Hepatocyte (in vitro differentiated cells): ENCODE data around the gene ISX. TPM values are rescaled to one million over a fixed set of nuclear protein-coding genes. Genes with fewer than 3 reads are reported as not detected.

Experiments used
- DNase-seq: peaks from one replicate; pipeline ENCODE4 v3.0.0-alpha.2; 2016; ENCODE audit warnings: low spot score
- H2AFZ ChIP-seq: fragments of 200-600 bp; sonication (generic); 2 replicates; pipeline ENCODE4 v1.6.0; 2016; ENCODE audit warnings: antibody characterized with exemption, mild to moderate bottlenecking
- H3K27ac ChIP-seq: fragments of 200-600 bp; sonication (generic); 2 replicates; pipeline ENCODE4 v1.5.1; 2016; ENCODE audit warnings: mild to moderate bottlenecking
- H3K27me3 ChIP-seq: fragments of 200-600 bp; sonication (generic); 2 replicates; pipeline ENCODE4 v1.6.1; 2016
- H3K36me3 ChIP-seq: fragments of 200-600 bp; sonication (generic); replicated peaks from 2 replicates; pipeline ENCODE4 v1.5.1; 2016; ENCODE audit warnings: low read depth; ENCODE audit not compliant: insufficient read depth
- H3K4me1 ChIP-seq: fragments of 200-600 bp; sonication (generic); 2 replicates; pipeline ENCODE4 v1.5.1; 2016; ENCODE audit warnings: mild to moderate bottlenecking, moderate library complexity; ENCODE audit not compliant: insufficient read depth
- H3K4me2 ChIP-seq: fragments of 200-600 bp; sonication (generic); 2 replicates; pipeline ENCODE4 v1.6.0; 2016
- H3K4me3 ChIP-seq: fragments of 200-600 bp; sonication (generic); 2 replicates; pipeline ENCODE4 v1.5.1; 2016; ENCODE audit warnings: mild to moderate bottlenecking
- H3K79me2 ChIP-seq: fragments of 200-600 bp; sonication (generic); 2 replicates; pipeline ENCODE4 v1.6.0; 2017; ENCODE audit warnings: mild to moderate bottlenecking
- H3K9me2 ChIP-seq: fragments of 200-600 bp; sonication (generic); replicated peaks from 2 replicates; pipeline ENCODE4 v1.6.0; 2017; ENCODE audit warnings: mild to moderate bottlenecking; ENCODE audit not compliant: insufficient read depth
- H3K9me3 ChIP-seq: fragments of 200-600 bp; sonication (generic); 2 replicates; pipeline ENCODE4 v1.5.1; 2016; ENCODE audit warnings: low read depth, mild to moderate bottlenecking
- H4K20me1 ChIP-seq: fragments of 200-600 bp; sonication (generic); 2 replicates; pipeline ENCODE4 v1.6.0; 2016; ENCODE audit warnings: mild to moderate bottlenecking; ENCODE audit not compliant: insufficient read depth, poor library complexity, severe bottlenecking
- CTCF ChIP-seq: fragments of 200-600 bp; sonication (generic); IDR thresholded peaks from 2 replicates; pipeline ENCODE4 v1.5.1; 2016; ENCODE audit warnings: antibody characterized with exemption, mild to moderate bottlenecking; ENCODE audit not compliant: poor library complexity
- EZH2 ChIP-seq: fragments of 200-600 bp; sonication (generic); IDR thresholded peaks from 2 replicates; pipeline ENCODE4 v1.6.1; 2016; ENCODE audit warnings: antibody characterized with exemption, mild to moderate bottlenecking, borderline replicate concordance
- EZH2phosphoT487 ChIP-seq: fragments of 200-600 bp; sonication (generic); IDR thresholded peaks from one replicate; pipeline ENCODE4 v1.6.1; 2018; ENCODE audit warnings: antibody characterized with exemption, mild to moderate bottlenecking, low read depth, moderate library complexity; ENCODE audit not compliant: unreplicated experiment, severe bottlenecking
- WGBS: methylation state at CpG from one replicate; pipeline ENCODE4 v1.1.6; 2016; ENCODE audit warnings: low lambda C conversion rate; ENCODE audit errors: missing lambda C conversion rate; 5-methylcytosine and 5-hydroxymethylcytosine counted together
- polyA plus RNA-seq: library from polyadenylated mRNA; unstranded; fragments of >200 nt; fragmentation: Nextera tagmentation; extraction: Ambion mirVana; gene quantifications from 2 replicates; pipeline ENCODE4 v1.2.1, GENCODE V29; 2016
- total RNA-seq: library from RNA; depleted of rRNA; stranded (reverse); fragments of >200 nt; gene quantifications from 2 replicates; pipeline ENCODE4 v1.2.3, GENCODE V29; 2014

The ISX gene
- total and polyA plus RNA-seq, 2 experiments from 2014 or later, result 20.6 to 29.8 TPM

DNA sequence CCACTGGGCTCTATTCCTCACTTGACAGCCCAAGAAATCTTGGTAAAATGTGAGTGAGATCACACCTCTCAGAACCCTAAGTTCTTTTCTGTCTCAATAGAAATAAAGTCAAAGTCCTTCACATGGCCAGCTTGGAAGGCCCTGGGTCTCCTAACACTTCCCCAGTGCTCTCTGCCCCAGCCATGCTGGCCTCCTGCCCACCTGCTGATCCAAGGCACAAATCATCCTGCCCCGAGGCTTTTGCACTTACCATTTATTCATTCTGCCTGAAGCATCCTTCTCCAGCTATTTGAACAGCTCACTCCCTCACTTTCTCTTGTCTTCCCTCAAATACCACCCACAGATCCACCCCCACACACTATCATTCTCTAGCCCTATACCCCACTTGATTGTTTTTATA lies 26.4 kb downstream of the ISX start:
- Histone ChIP-seq H3K27me3 (no peaks in the 10 kb centered on the region), H3K9me3 (no peaks in the 10 kb centered on the region), H3K9me2 (no peaks in the 10 kb centered on the region), H3K36me3 (no peaks in the 10 kb centered on the region), H4K20me1 (no peaks in the 10 kb centered on the region), H2AFZ (no peak overlapping the region), H3K27ac (no peak overlapping the region), H3K4me1 (no peaks in the 10 kb centered on the region), H3K79me2 (no peaks in the 10 kb centered on the region), H3K4me3 (no peak overlapping the region), H3K4me2 (no peak overlapping the region)
- no peak for TF ChIP-seq CTCF
- no peak for TF ChIP-seq EZH2
- TF ChIP-seq EZH2phosphoT487, result no peak
- WGBS, result 44% methylated on average over 1 of the region's 1 CpG
- no peak for DNase-seq

GRCh38 chr22:35098921-35099320 lies 33.0 kb downstream of the ISX start:
- H3K4me3 ChIP-seq, result no peak overlapping the region
- H2AFZ ChIP-seq, result no peak overlapping the region
- H3K9me3 ChIP-seq, result no peaks in the 10 kb centered on the region
- peaks cover 4% of the 10 kb centered on the region for H3K4me1 ChIP-seq
- H3K27me3 ChIP-seq, result no peaks in the 10 kb centered on the region
- H3K9me2 ChIP-seq, result no peaks in the 10 kb centered on the region
- no peaks in the 10 kb centered on the region for H3K36me3 ChIP-seq
- H3K4me2 ChIP-seq, result no peak overlapping the region
- 56% methylated on average over 3 of the region's 3 CpGs for WGBS
- no peaks in the 10 kb centered on the region for H3K79me2 ChIP-seq
- DNase-seq, result no peak
- no peak overlapping the region for H3K27ac ChIP-seq
- H4K20me1 ChIP-seq, result no peaks in the 10 kb centered on the region
- TF ChIP-seq EZH2phosphoT487 (no peak), CTCF (no peak), EZH2 (no peak)

DNA sequence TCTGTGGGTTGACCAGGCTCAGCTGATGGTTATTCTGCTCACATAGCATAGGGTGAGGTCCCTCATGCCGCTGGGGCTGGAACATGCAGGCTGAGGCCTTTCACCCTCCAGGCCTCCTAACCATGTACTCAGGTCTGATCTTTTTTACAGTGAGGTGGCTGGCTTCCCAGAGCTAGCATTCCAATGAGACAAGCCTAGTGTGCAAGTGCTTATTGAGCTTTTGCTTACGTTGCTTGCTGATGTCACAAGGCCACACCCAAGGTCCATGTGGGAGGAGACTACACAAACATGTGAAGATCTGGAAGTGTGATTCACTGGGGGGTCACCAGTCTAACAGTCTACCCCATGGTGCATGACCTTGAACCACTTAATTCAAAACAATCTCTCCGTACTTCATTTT lies 33.9 kb downstream of the ISX start:
- no peaks in the 10 kb centered on the region for H3K27me3 ChIP-seq
- no peaks in the 10 kb centered on the region for H4K20me1 ChIP-seq
- no peaks in the 10 kb centered on the region for H3K9me2 ChIP-seq
- no peak overlapping the region for H2AFZ ChIP-seq
- TF ChIP-seq CTCF (no peak), EZH2phosphoT487 (no peak), EZH2 (no peak)
- 91% methylated on average over 3 of the region's 3 CpGs for WGBS
- no peak overlapping the region for H3K4me3 ChIP-seq
- H3K36me3 ChIP-seq, result no peaks in the 10 kb centered on the region
- peaks cover 4% of the 10 kb centered on the region for H3K4me1 ChIP-seq
- H3K27ac ChIP-seq, result no peak overlapping the region
- H3K4me2 ChIP-seq, result no peak overlapping the region
- H3K79me2 ChIP-seq, result no peaks in the 10 kb centered on the region
- H3K9me3 ChIP-seq, result no peaks in the 10 kb centered on the region
- no peak for DNase-seq

- Histone ChIP-seq H4K20me1 (no peaks in the 10 kb centered on the region), H3K27ac (peak overlapping the region; percentile 47), H3K4me1 (peaks cover 4% of the 10 kb centered on the region), H3K27me3 (no peaks in the 10 kb centered on the region), H3K4me3 (no peak overlapping the region), H3K36me3 (no peaks in the 10 kb centered on the region), H3K9me2 (no peaks in the 10 kb centered on the region), H3K4me2 (no peak overlapping the region), H3K9me3 (no peaks in the 10 kb centered on the region), H3K79me2 (no peaks in the 10 kb centered on the region), H2AFZ (no peak overlapping the region)
- no peak for TF ChIP-seq EZH2
- no peak for TF ChIP-seq EZH2phosphoT487
- TF ChIP-seq CTCF, result no peak
- WGBS, result 63% methylated on average over 5 of the region's 5 CpGs
- peak; percentile 77 for DNase-seq
These were observed 36.7 kb downstream of the ISX start for GRCh38 chr22:35102663-35103062.
